ENCODE results near the gene PIERCE2. TPM values are rescaled to one million over a fixed set of nuclear protein-coding genes. Genes with fewer than 3 reads are reported as not detected.

Gene PIERCE2
- total and polyA plus RNA-seq, 7 experiments from 2014 or later: 0.42 to 1.3 TPM; not detected in 5

GRCh38 chr15:55372701-55373440 lies 35.4 kb upstream of the PIERCE2 start:
- peaks cover 0 to 15% (median 0%) of the 10 kb centered on the region in 7 donors for H3K4me1 Mint-ChIP-seq
- Histone ChIP-seq H3K9me3 (ENCODE audit: control insufficient read depth in 2 of 3, low read length in 3 of 3) (no peaks in the 10 kb centered on the region), H3K4me1 (ENCODE audit: control insufficient read depth in 2 of 2, insufficient read depth in 2 of 2, low read length in 2 of 2) (no peaks in the 10 kb centered on the region), H3K27me3 (ENCODE audit: control insufficient read depth in 2 of 2, insufficient read depth in 2 of 2, low read length in 2 of 2) (no peaks in the 10 kb centered on the region), H3K36me3 (ENCODE audit: control insufficient read depth in 2 of 3, insufficient read depth in 3 of 3, low read length in 3 of 3) (peaks cover 0 to 62% (median 0%) of the 10 kb centered on the region in 3 experiments), H3K27ac (ENCODE audit: low read depth, low read length) (no peak overlapping the region), H3K4me3 (ENCODE audit: low read length) (no peak overlapping the region)
- H3K27me3 Mint-ChIP-seq: no peaks in the 10 kb centered on the region
- peak overlapping the region in 3 of 9 donors; percentile 0 to 9 (median 6) for H3K27ac Mint-ChIP-seq
- H3K4me3 Mint-ChIP-seq: no peak overlapping the region
- ATAC-seq (no peak), DNase-seq (no peak)
- H3K36me3 Mint-ChIP-seq: peaks cover 11 to 54% (median 16%) of the 10 kb centered on the region in 5 donors
- ChIA-PET POLR2A (no interaction called here), CTCF (interaction anchor here (0.6 kb wide), 1 partner anchor 43 kb away, joined by 7 read pairs; no protein-coding TSS in a partner anchor)
- intact Hi-C loops (cut with micrococcal nuclease): loop anchor here in 1 of 2 donors (5.0 to 10.0 kb wide), 2 partner anchors 34 to 62 kb away; partner anchors contain the start of genes CCPG1 and PIERCE2
- H3K9me3 Mint-ChIP-seq: no peaks in the 10 kb centered on the region

- no peak overlapping the region for H3K27ac ChIP-seq (ENCODE audit: low read depth, low read length)
- DNase-seq (no peak), ATAC-seq (no peak)
- ChIA-PET POLR2A (no interaction called here), CTCF (no interaction called here)
- H3K36me3 Mint-ChIP-seq: peaks cover 11 to 51% (median 25%) of the 10 kb centered on the region in 5 donors
- no peak overlapping the region for H3K27ac Mint-ChIP-seq
- no peaks in the 10 kb centered on the region for H3K4me1 ChIP-seq (ENCODE audit: control insufficient read depth in 2 of 2, insufficient read depth in 2 of 2, low read length in 2 of 2)
- H3K27me3 Mint-ChIP-seq: no peaks in the 10 kb centered on the region
- H3K27me3 ChIP-seq (ENCODE audit: control insufficient read depth in 2 of 2, insufficient read depth in 2 of 2, low read length in 2 of 2): no peaks in the 10 kb centered on the region
- peaks cover 0 to 5% (median 0%) of the 10 kb centered on the region in 7 donors for H3K4me1 Mint-ChIP-seq
- H3K9me3 Mint-ChIP-seq: no peaks in the 10 kb centered on the region
- intact Hi-C loops (cut with micrococcal nuclease): loop anchor here in 1 of 2 donors (10.0 kb wide), 1 partner anchor 56 kb away; no protein-coding TSS in a partner anchor
- peaks cover 4 to 60% (median 6%) of the 10 kb centered on the region in 3 experiments for H3K36me3 ChIP-seq (ENCODE audit: control insufficient read depth in 2 of 3, insufficient read depth in 3 of 3, low read length in 3 of 3)
- no peak overlapping the region for H3K4me3 Mint-ChIP-seq
- H3K9me3 ChIP-seq (ENCODE audit: control insufficient read depth in 2 of 3, low read length in 3 of 3): no peaks in the 10 kb centered on the region
- H3K4me3 ChIP-seq (ENCODE audit: low read length): no peak overlapping the region
Observed at GRCh38 chr15:55379095-55379494, 29.2 kb upstream of the PIERCE2 start.

GRCh38 chr15:55381595-55381994 lies 26.7 kb upstream of the PIERCE2 start:
- CTCF ChIA-PET: no interaction called here

GRCh38 chr15:55383687-55384086 lies 24.6 kb upstream of the PIERCE2 start:
- intact Hi-C loops (cut with micrococcal nuclease): no loop called here
- ChIA-PET CTCF (no interaction called here), POLR2A (no interaction called here)
- Histone ChIP-seq H3K4me3 (ENCODE audit: low read length) (no peak overlapping the region), H3K27me3 (ENCODE audit: control insufficient read depth in 2 of 2, insufficient read depth in 2 of 2, low read length in 2 of 2) (no peaks in the 10 kb centered on the region), H3K36me3 (ENCODE audit: control insufficient read depth in 2 of 3, insufficient read depth in 3 of 3, low read length in 3 of 3) (peaks cover 4 to 42% (median 6%) of the 10 kb centered on the region in 3 experiments), H3K27ac (ENCODE audit: low read depth, low read length) (no peak overlapping the region), H3K4me1 (ENCODE audit: control insufficient read depth in 2 of 2, insufficient read depth in 2 of 2, low read length in 2 of 2) (no peaks in the 10 kb centered on the region), H3K9me3 (ENCODE audit: control insufficient read depth in 2 of 3, low read length in 3 of 3) (no peaks in the 10 kb centered on the region)
- no peaks in the 10 kb centered on the region for H3K9me3 Mint-ChIP-seq
- no peak overlapping the region for H3K4me3 Mint-ChIP-seq
- H3K27me3 Mint-ChIP-seq: no peaks in the 10 kb centered on the region
- H3K4me1 Mint-ChIP-seq: peaks cover 0 to 5% (median 0%) of the 10 kb centered on the region in 7 donors
- H3K27ac Mint-ChIP-seq: peak overlapping the region in 1 of 9 donors; percentile 45
- ATAC-seq (no peak), DNase-seq (no peak)
- H3K36me3 Mint-ChIP-seq: peaks cover 0 to 50% (median 27%) of the 10 kb centered on the region in 5 donors

More at GRCh38 chr15:55381595-55381994, 26.7 kb upstream of the PIERCE2 start:
- DNase-seq (no peak), ATAC-seq (no peak)
- Histone ChIP-seq H3K27ac (ENCODE audit: low read depth, low read length) (no peak overlapping the region), H3K36me3 (ENCODE audit: control insufficient read depth in 2 of 3, insufficient read depth in 3 of 3, low read length in 3 of 3) (peaks cover 4 to 48% (median 6%) of the 10 kb centered on the region in 3 experiments), H3K27me3 (ENCODE audit: control insufficient read depth in 2 of 2, insufficient read depth in 2 of 2, low read length in 2 of 2) (no peaks in the 10 kb centered on the region), H3K4me1 (ENCODE audit: control insufficient read depth in 2 of 2, insufficient read depth in 2 of 2, low read length in 2 of 2) (no peaks in the 10 kb centered on the region), H3K9me3 (ENCODE audit: control insufficient read depth in 2 of 3, low read length in 3 of 3) (no peaks in the 10 kb centered on the region), H3K4me3 (ENCODE audit: low read length) (no peak overlapping the region)
- POLR2A ChIA-PET: no interaction called here
- no peak overlapping the region for H3K27ac Mint-ChIP-seq
- H3K4me3 Mint-ChIP-seq: no peak overlapping the region
- H3K27me3 Mint-ChIP-seq: no peaks in the 10 kb centered on the region
- intact Hi-C loops (cut with micrococcal nuclease): no loop called here
- H3K9me3 Mint-ChIP-seq: no peaks in the 10 kb centered on the region
- H3K4me1 Mint-ChIP-seq: peaks cover 0 to 5% (median 0%) of the 10 kb centered on the region in 7 donors
- peaks cover 1 to 58% (median 24%) of the 10 kb centered on the region in 5 donors for H3K36me3 Mint-ChIP-seq

- no peaks in the 10 kb centered on the region for H3K27me3 Mint-ChIP-seq
- H3K9me3 Mint-ChIP-seq: no peaks in the 10 kb centered on the region
- ATAC-seq (no peak), DNase-seq (no peak)
- no peaks in the 10 kb centered on the region for H3K27me3 ChIP-seq (ENCODE audit: control insufficient read depth in 2 of 2, insufficient read depth in 2 of 2, low read length in 2 of 2)
- H3K4me1 Mint-ChIP-seq: peaks cover 0 to 10% (median 5%) of the 10 kb centered on the region in 7 donors
- peaks cover 0 to 27% (median 3%) of the 10 kb centered on the region in 3 experiments for H3K36me3 ChIP-seq (ENCODE audit: control insufficient read depth in 2 of 3, insufficient read depth in 3 of 3, low read length in 3 of 3)
- no peak overlapping the region for H3K4me3 ChIP-seq (ENCODE audit: low read length)
- POLR2A ChIA-PET: no interaction called here
- no peaks in the 10 kb centered on the region for H3K4me1 ChIP-seq (ENCODE audit: control insufficient read depth in 2 of 2, insufficient read depth in 2 of 2, low read length in 2 of 2)
- intact Hi-C loops (cut with micrococcal nuclease): no loop called here
- peaks cover 0 to 52% (median 26%) of the 10 kb centered on the region in 5 donors for H3K36me3 Mint-ChIP-seq
- CTCF ChIA-PET: no interaction called here
- no peak overlapping the region for H3K4me3 Mint-ChIP-seq
- H3K27ac ChIP-seq (ENCODE audit: low read depth, low read length): no peak overlapping the region
- H3K27ac Mint-ChIP-seq: no peak overlapping the region
- H3K9me3 ChIP-seq (ENCODE audit: control insufficient read depth in 2 of 3, low read length in 3 of 3): no peaks in the 10 kb centered on the region
Observed at GRCh38 chr15:55387027-55387426, 21.3 kb upstream of the PIERCE2 start.

GRCh38 chr15:55389264-55389607 lies 19.1 kb upstream of the PIERCE2 start:
- Histone ChIP-seq H3K4me1 (ENCODE audit: control insufficient read depth in 2 of 2, insufficient read depth in 2 of 2, low read length in 2 of 2) (no peaks in the 10 kb centered on the region), H3K27me3 (ENCODE audit: control insufficient read depth in 2 of 2, insufficient read depth in 2 of 2, low read length in 2 of 2) (no peaks in the 10 kb centered on the region), H3K4me3 (ENCODE audit: low read length) (no peak overlapping the region), H3K9me3 (ENCODE audit: control insufficient read depth in 2 of 3, low read length in 3 of 3) (no peaks in the 10 kb centered on the region), H3K27ac (ENCODE audit: low read depth, low read length) (peak overlapping the region; percentile 8), H3K36me3 (ENCODE audit: control insufficient read depth in 2 of 3, insufficient read depth in 3 of 3, low read length in 3 of 3) (peaks cover 0 to 14% (median 3%) of the 10 kb centered on the region in 3 experiments)
- CTCF ChIA-PET: no interaction called here
- H3K4me3 Mint-ChIP-seq: no peak overlapping the region
- H3K36me3 Mint-ChIP-seq: peaks cover 0 to 37% (median 8%) of the 10 kb centered on the region in 5 donors
- ATAC-seq (no peak), DNase-seq (no peak)
- H3K4me1 Mint-ChIP-seq: peaks cover 0 to 19% (median 5%) of the 10 kb centered on the region in 7 donors
- no peaks in the 10 kb centered on the region for H3K27me3 Mint-ChIP-seq
- intact Hi-C loops (cut with micrococcal nuclease): loop anchor here in 1 of 2 donors (2.0 kb wide), 1 partner anchor 14 kb away; no protein-coding TSS in a partner anchor
- H3K27ac Mint-ChIP-seq: peak overlapping the region in 1 of 9 donors; percentile 14
- H3K9me3 Mint-ChIP-seq: no peaks in the 10 kb centered on the region
- POLR2A ChIA-PET: no interaction called here

Data from naive thymus-derived CD4-positive, alpha-beta T cell (primary cell).